Activated T-cell treated with anti-CD3 and anti-CD28 coated beads for 24 hours (primary cell): Measurements from ENCODE around the gene HSPA12B.

Experiments used
- DNase-seq: peaks from one replicate; pipeline ENCODE4 v3.0.0-alpha.2; 2020; ENCODE audit warnings: low read depth

Gene HSPA12B

GRCh38 chr20:3729811-3730540 lies 2.5 kb upstream of the HSPA12B start:
- DNase-seq = no peak

- no peak for DNase-seq
Measured at GRCh38 chr20:3730803-3731672, 1.4 kb upstream of the HSPA12B start.

- no peak for DNase-seq
Measured at GRCh38 chr20:3731944-3732326, 550 bp upstream of the HSPA12B start.

GRCh38 chr20:3733119-3733995 lies 872 bp downstream of the HSPA12B start:
- no peak for DNase-seq

GRCh38 chr20:3734111-3734843 lies 1.8 kb downstream of the HSPA12B start:
- DNase-seq = no peak

- no peak for DNase-seq
Measured at GRCh38 chr20:3735768-3736167, 3.3 kb downstream of the HSPA12B start.

- DNase-seq = no peak
Measured at GRCh38 chr20:3738111-3739053, 5.9 kb downstream of the HSPA12B start.

- no peak for DNase-seq
Measured at GRCh38 chr20:3739054-3739925, 6.8 kb downstream of the HSPA12B start.

- DNase-seq = no peak
Measured at GRCh38 chr20:3739926-3740451, 7.5 kb downstream of the HSPA12B start.

GRCh38 chr20:3740615-3741301 lies 8.3 kb downstream of the HSPA12B start:
- no peak for DNase-seq

- DNase-seq = no peak
Measured at GRCh38 chr20:3741836-3742458, 9.5 kb downstream of the HSPA12B start.

- no peak for DNase-seq
Measured at GRCh38 chr20:3743251-3743650, 10.8 kb downstream of the HSPA12B start.

- no peak for DNase-seq
Measured at GRCh38 chr20:3744037-3744436, 11.6 kb downstream of the HSPA12B start.

GRCh38 chr20:3744806-3745685 lies 12.6 kb downstream of the HSPA12B start:
- peak; percentile 71 for DNase-seq

GRCh38 chr20:3745686-3746173 lies 13.2 kb downstream of the HSPA12B start:
- DNase-seq = no peak

GRCh38 chr20:3747471-3747870 lies 15.0 kb downstream of the HSPA12B start:
- DNase-seq = no peak

GRCh38 chr20:3748073-3748472 lies 15.6 kb downstream of the HSPA12B start:
- no peak for DNase-seq
